Esophagus muscularis mucosa (tissue), 3 donors: ENCODE measurements around the gene MALL.
"Not testable (repeated sequence)": the region's sequence is repeated elsewhere in the genome, so short reads cannot be mapped to it uniquely, and the experiment has no call there.

ENCODE experiments used
- EP300 ChIP-seq: sonication (generic); formaldehyde crosslinking; IDR thresholded peaks from one replicate; pipeline ENCODE4 v1.6.1; 2017; ENCODE audit warnings: antibody characterized with exemption
- TF ChIP-seq, protein P1 (sequence below), 3 experiments: fragments of 200-600 bp in 2 of 3; fragments of 450-650 bp in 1 of 3; sonication (generic) in 2 of 3; IDR thresholded peaks; one replicate each; pipeline ENCODE4 v1.5.1; 2017 to 2019; ENCODE audit warnings: antibody characterized with exemption in 3 of 3, mild to moderate bottlenecking in 2 of 3, moderate library complexity in 1 of 3

DNA sequence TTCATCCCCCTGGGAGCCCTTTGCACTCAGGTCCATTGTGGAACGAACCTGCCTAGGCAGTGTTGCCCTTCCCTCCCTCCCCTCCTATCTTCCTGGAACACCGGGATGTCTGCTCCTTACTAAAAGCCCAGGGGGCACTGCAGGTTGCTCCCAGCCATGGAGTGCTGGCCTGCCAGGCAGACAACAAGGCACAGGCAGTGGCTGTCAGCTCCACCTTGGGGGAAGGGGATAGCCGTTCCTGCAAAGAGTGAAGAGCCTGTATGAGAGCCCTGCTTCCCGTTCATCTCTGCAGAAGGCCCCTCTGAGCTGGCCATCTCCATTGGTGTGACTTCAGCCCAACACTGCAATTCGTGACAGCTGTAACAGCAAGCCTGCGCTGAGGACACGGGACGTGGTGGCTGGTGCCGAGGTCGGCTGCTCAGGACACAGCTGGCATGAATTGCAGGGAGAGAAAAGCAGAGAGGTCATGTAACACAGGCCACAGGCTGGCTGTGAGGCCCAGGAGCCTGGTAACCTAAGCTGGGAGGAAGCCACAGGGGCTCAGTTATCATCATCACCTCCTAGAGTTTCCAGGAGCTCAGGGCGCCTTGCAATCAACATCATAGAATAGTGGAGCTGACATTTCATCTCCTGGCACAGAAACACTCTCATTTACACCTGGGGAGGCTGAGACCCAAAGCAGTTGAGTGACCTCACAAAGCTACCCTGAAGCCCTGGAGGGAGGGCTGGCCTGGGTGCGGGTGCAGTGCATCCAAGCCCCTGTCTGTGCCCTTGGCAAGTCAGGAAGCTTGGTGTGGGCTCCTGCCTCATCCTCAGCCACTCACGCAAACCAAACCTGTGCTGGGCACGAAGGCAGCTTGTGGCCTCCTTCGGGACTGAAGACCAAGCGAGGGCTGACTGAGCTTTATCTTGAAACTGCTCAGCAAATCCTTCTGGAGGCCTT is 67.1 kb downstream of the MALL start:
- TF ChIP-seq, protein P1, sequence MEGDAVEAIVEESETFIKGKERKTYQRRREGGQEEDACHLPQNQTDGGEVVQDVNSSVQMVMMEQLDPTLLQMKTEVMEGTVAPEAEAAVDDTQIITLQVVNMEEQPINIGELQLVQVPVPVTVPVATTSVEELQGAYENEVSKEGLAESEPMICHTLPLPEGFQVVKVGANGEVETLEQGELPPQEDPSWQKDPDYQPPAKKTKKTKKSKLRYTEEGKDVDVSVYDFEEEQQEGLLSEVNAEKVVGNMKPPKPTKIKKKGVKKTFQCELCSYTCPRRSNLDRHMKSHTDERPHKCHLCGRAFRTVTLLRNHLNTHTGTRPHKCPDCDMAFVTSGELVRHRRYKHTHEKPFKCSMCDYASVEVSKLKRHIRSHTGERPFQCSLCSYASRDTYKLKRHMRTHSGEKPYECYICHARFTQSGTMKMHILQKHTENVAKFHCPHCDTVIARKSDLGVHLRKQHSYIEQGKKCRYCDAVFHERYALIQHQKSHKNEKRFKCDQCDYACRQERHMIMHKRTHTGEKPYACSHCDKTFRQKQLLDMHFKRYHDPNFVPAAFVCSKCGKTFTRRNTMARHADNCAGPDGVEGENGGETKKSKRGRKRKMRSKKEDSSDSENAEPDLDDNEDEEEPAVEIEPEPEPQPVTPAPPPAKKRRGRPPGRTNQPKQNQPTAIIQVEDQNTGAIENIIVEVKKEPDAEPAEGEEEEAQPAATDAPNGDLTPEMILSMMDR (IDR thresholded peaks at IDR 0.05) = not testable (repeated sequence)
- not testable (repeated sequence) for TF ChIP-seq EP300
